Loucy (cell line): ENCODE data around the gene CTSC.
"Not testable (repeated sequence)": the region's sequence is repeated elsewhere in the genome, so short reads cannot be mapped to it uniquely, and the experiment has no call there.

Source experiments
- H2AFZ ChIP-seq: fragments of 200-600 bp; sonication (generic); 2 replicates; pipeline ENCODE4 v1.6.0; 2016; ENCODE audit warnings: antibody characterized with exemption, mild to moderate bottlenecking, low read length, moderate library complexity
- H3F3A ChIP-seq: fragments of 200-600 bp; 2 replicates; pipeline ENCODE4 v1.6.0; 2016; ENCODE audit warnings: antibody characterized with exemption, low read depth, mild to moderate bottlenecking
- H3K27me3 ChIP-seq: fragments of 200-600 bp; sonication (generic); 2 replicates; pipeline ENCODE4 v1.6.1; 2014; ENCODE audit warnings: low read length, mild to moderate bottlenecking; ENCODE audit not compliant: insufficient read depth, poor library complexity, severe bottlenecking
- H3K36me3 ChIP-seq: fragments of 200-600 bp; sonication (generic); 2 replicates; pipeline ENCODE4 v1.6.1; 2016; ENCODE audit warnings: low read length; ENCODE audit not compliant: insufficient read depth
- H3K4me1 ChIP-seq: fragments of 200-600 bp; sonication (generic); 2 replicates; pipeline ENCODE4 v1.5.1; 2014; ENCODE audit warnings: low read length, mild to moderate bottlenecking; ENCODE audit not compliant: insufficient read depth, poor library complexity, severe bottlenecking
- H3K4me2 ChIP-seq: fragments of 200-600 bp; sonication (generic); 2 replicates; pipeline ENCODE4 v1.6.0; 2014; ENCODE audit warnings: antibody characterized with exemption, low read length, low read depth, mild to moderate bottlenecking; ENCODE audit not compliant: poor library complexity, severe bottlenecking
- H3K4me3 ChIP-seq: fragments of 200-600 bp; sonication (generic); 2 replicates; pipeline ENCODE4 v1.5.1; 2014; ENCODE audit warnings: low read length, mild to moderate bottlenecking, mixed read lengths; ENCODE audit not compliant: poor library complexity, severe bottlenecking
- H3K79me2 ChIP-seq: fragments of 200-600 bp; sonication (generic); 2 replicates; pipeline ENCODE4 v1.6.1; 2014; ENCODE audit warnings: low read length; ENCODE audit not compliant: insufficient read depth
- H3K9ac ChIP-seq: fragments of 200-600 bp; sonication (generic); 2 replicates; pipeline ENCODE4 v1.6.0; 2014; ENCODE audit warnings: mild to moderate bottlenecking, low read depth, low read length, moderate library complexity; ENCODE audit not compliant: poor library complexity, severe bottlenecking
- H3K9me2 ChIP-seq: fragments of 200-600 bp; sonication (generic); replicated peaks from 2 replicates; pipeline ENCODE4 v1.6.1; 2016; ENCODE audit warnings: low read depth, low read length, mixed read lengths
- H3K9me3 ChIP-seq: fragments of 200-600 bp; sonication (generic); 2 replicates; pipeline ENCODE4 v1.6.1; 2014; ENCODE audit warnings: mild to moderate bottlenecking, antibody characterized with exemption, low read length, low read depth; ENCODE audit not compliant: insufficient read depth
- H4K20me1 ChIP-seq: fragments of 200-600 bp; sonication (generic); 2 replicates; pipeline ENCODE4 v1.6.0; 2014; ENCODE audit warnings: antibody characterized with exemption, low read length, mild to moderate bottlenecking; ENCODE audit not compliant: insufficient read depth, poor library complexity, severe bottlenecking
- CTCF ChIP-seq: fragments of 200-600 bp; sonication (generic); conservative IDR thresholded peaks from 2 replicates; pipeline ENCODE4 v1.5.1; 2014; ENCODE audit warnings: mild to moderate bottlenecking, antibody characterized with exemption, low read length
- EZH2phosphoT487 ChIP-seq: fragments of 200-600 bp; IDR thresholded peaks from 2 replicates; pipeline ENCODE4 v1.6.1; 2018; ENCODE audit warnings: antibody characterized with exemption, mild to moderate bottlenecking, moderate library complexity, borderline replicate concordance

The CTSC gene

GRCh38 chr11:88249706-88250105, 87.8 kb downstream of the CTSC start:
- H4K20me1 ChIP-seq: no peaks in the 10 kb centered on the region
- no peaks in the 10 kb centered on the region for H3K9me3 ChIP-seq
- TF ChIP-seq EZH2phosphoT487: no peak
- no peak for TF ChIP-seq CTCF
- H3K27me3 ChIP-seq: no peaks in the 10 kb centered on the region
- H3K9me2 ChIP-seq: no peaks in the 10 kb centered on the region
- no peak overlapping the region for H2AFZ ChIP-seq
- no peaks in the 10 kb centered on the region for H3K4me1 ChIP-seq
- H3K4me3 ChIP-seq: no peak overlapping the region
- no peaks in the 10 kb centered on the region for H3K36me3 ChIP-seq
- no peak overlapping the region for H3K4me2 ChIP-seq
- H3K79me2 ChIP-seq: no peaks in the 10 kb centered on the region
- H3F3A ChIP-seq: no peaks in the 10 kb centered on the region
- H3K9ac ChIP-seq: no peak overlapping the region

GRCh38 chr11:88246696-88247095, 90.8 kb downstream of the CTSC start:
- Histone ChIP-seq H3K9me2 (no peaks in the 10 kb centered on the region), H3K27me3 (no peaks in the 10 kb centered on the region), H3F3A (no peaks in the 10 kb centered on the region), H3K36me3 (no peaks in the 10 kb centered on the region), H3K4me2 (no peak overlapping the region), H3K79me2 (no peaks in the 10 kb centered on the region), H2AFZ (no peak overlapping the region), H4K20me1 (no peaks in the 10 kb centered on the region), H3K4me3 (no peak overlapping the region), H3K4me1 (no peaks in the 10 kb centered on the region), H3K9ac (no peak overlapping the region), H3K9me3 (no peaks in the 10 kb centered on the region)
- TF ChIP-seq CTCF: no peak
- TF ChIP-seq EZH2phosphoT487: no peak

- H3K9ac ChIP-seq, H3K4me3 ChIP-seq, H3F3A ChIP-seq, H3K36me3 ChIP-seq, H3K4me1 ChIP-seq, H3K27me3 ChIP-seq, H3K79me2 ChIP-seq, H3K9me3 ChIP-seq, H2AFZ ChIP-seq, H3K9me2 ChIP-seq, H4K20me1 ChIP-seq, H3K4me2 ChIP-seq: not testable (repeated sequence)
Measured at GRCh38 chr11:88245576-88245975, 92.0 kb downstream of the CTSC start.
